SK-N-SH (cell line): ENCODE measurements around the gene RPS3A. TPM values are rescaled to one million over a fixed set of nuclear protein-coding genes. Genes with fewer than 3 reads are reported as not detected.

Experiments
- CTCF ChIA-PET: fragments of 300-600, 350-600 bp; formaldehyde crosslinking; extraction: SDS; loops from one replicate; lab custom pipeline; 2021; lab: Yijun Ruan, JAX
- POLR2A ChIA-PET: fragments of 350-600 bp; sonication (Branson Sonifier 250); formaldehyde crosslinking; extraction: SDS; loops from one replicate; lab custom pipeline; 2020; ENCODE audit warnings: antibody characterized with exemption, inconsistent platforms; lab: Yijun Ruan, JAX
- DNase-seq: peaks from one replicate; pipeline ENCODE4 v3.0.0; 2012
- H2AFZ ChIP-seq: fragments of 200-600 bp; sonication (generic); 2 replicates; pipeline ENCODE4 v1.8.1; 2016; ENCODE audit warnings: antibody characterized with exemption, mild to moderate bottlenecking, low read depth
- H3F3A ChIP-seq: fragments of 200-600 bp; sonication (generic); replicated peaks from 2 replicates; pipeline ENCODE3; 2016; ENCODE audit warnings: antibody characterized with exemption, mild to moderate bottlenecking; ENCODE audit not compliant: insufficient read depth
- H3K27ac ChIP-seq, 2 experiments: fragments of 200-500 bp in 1 of 2; fragments of 200-600 bp in 1 of 2; sonication (Bioruptor generic) in 1 of 2; sonication (generic), shearing (Covaris generic) in 1 of 2; 2 replicates each; pipeline versions ENCODE4 v1.5.1 to v1.6.1; 2014 to 2016; ENCODE audit warnings: low read depth in 2 of 2, inconsistent platforms in 1 of 2, low read length in 1 of 2, mild to moderate bottlenecking in 1 of 2, mixed read lengths in 1 of 2
- H3K27me3 ChIP-seq: fragments of 200-600 bp; sonication (generic), shearing (Covaris generic); 2 replicates; pipeline ENCODE4 v1.6.1; 2016; ENCODE audit warnings: mixed run types; ENCODE audit not compliant: insufficient read depth
- H3K36me3 ChIP-seq, 2 experiments: fragments of 200-500 bp in 1 of 2; fragments of 200-600 bp in 1 of 2; sonication (Bioruptor generic) in 1 of 2; sonication (generic) in 1 of 2; replicated peaks in 1 of 2; 2 replicates each; pipeline versions ENCODE3 to v1.5.1; 2014 to 2016; ENCODE audit warnings: low read length in 1 of 2, mild to moderate bottlenecking in 1 of 2; ENCODE audit not compliant: insufficient read depth in 2 of 2, control insufficient read depth in 1 of 2
- H3K4me1 ChIP-seq, 2 experiments: fragments of 200-500 bp in 1 of 2; fragments of 200-600 bp in 1 of 2; sonication (Bioruptor generic) in 1 of 2; sonication (generic), shearing (Covaris generic) in 1 of 2; 2 replicates each; pipeline versions ENCODE4 v1.5.1 to v1.6.1; 2014 to 2016; ENCODE audit warnings: low read depth in 1 of 2, low read length in 1 of 2, mixed run types in 1 of 2; ENCODE audit not compliant: insufficient read depth in 2 of 2, control insufficient read depth in 1 of 2
- H3K4me2 ChIP-seq: fragments of 200-600 bp; sonication (generic), shearing (Covaris generic); 2 replicates; pipeline ENCODE4 v1.6.1; 2017; ENCODE audit warnings: mixed run types
- H3K4me3 ChIP-seq, 2 experiments: fragments of 200-500 bp in 1 of 2; fragments of 200-600 bp in 1 of 2; sonication (Bioruptor generic) in 1 of 2; sonication (generic), shearing (Covaris generic) in 1 of 2; 2 replicates each; pipeline versions ENCODE4 v1.5.1 to v1.8.1; 2014 to 2016; ENCODE audit warnings: low read depth in 2 of 2, inconsistent platforms in 1 of 2, low read length in 1 of 2, mild to moderate bottlenecking in 1 of 2, mixed read lengths in 1 of 2, moderate library complexity in 1 of 2
- H3K79me2 ChIP-seq: fragments of 200-600 bp; sonication (generic); 2 replicates; pipeline ENCODE4 v1.8.1; 2017; ENCODE audit warnings: mild to moderate bottlenecking; ENCODE audit not compliant: insufficient read depth
- H3K9ac ChIP-seq: fragments of 200-600 bp; sonication (generic); 2 replicates; pipeline ENCODE4 v1.6.1; 2017; ENCODE audit warnings: mixed run types
- H3K9me2 ChIP-seq: fragments of 200-600 bp; sonication (generic); 2 replicates; pipeline ENCODE4 v1.6.1; 2017; ENCODE audit warnings: mixed run types
- H3K9me3 ChIP-seq: fragments of 200-600 bp; sonication (generic); 2 replicates; pipeline ENCODE4 v1.6.1; 2017; ENCODE audit warnings: mixed run types, mild to moderate bottlenecking, moderate library complexity
- H4K20me1 ChIP-seq: fragments of 200-600 bp; sonication (generic); 2 replicates; pipeline ENCODE4 v1.6.1; 2017; ENCODE audit warnings: mild to moderate bottlenecking, mixed run types; ENCODE audit not compliant: insufficient read depth
- CHD2 ChIP-seq: fragments of 150-350 bp; IDR thresholded peaks from 2 replicates; pipeline ENCODE4 v1.6.1; 2018; ENCODE audit warnings: low read length; ENCODE audit not compliant: partially characterized antibody
- ELF1 ChIP-seq: IDR thresholded peaks from 2 replicates; pipeline ENCODE4 v1.4.0; 2012
- EP300 ChIP-seq, 2 experiments: IDR thresholded peaks; 2 replicates each; pipeline versions ENCODE4 v1.4.0 to v1.6.1; 2012; ENCODE audit warnings: borderline replicate concordance in 1 of 2, low read depth in 1 of 2, low read length in 1 of 2
- FOSL2 ChIP-seq: IDR thresholded peaks from 2 replicates; pipeline ENCODE4 v1.4.0; 2012; ENCODE audit warnings: low read depth, mild to moderate bottlenecking, moderate library complexity, borderline replicate concordance
- FOXJ3 ChIP-seq: sonication (generic); formaldehyde crosslinking; IDR thresholded peaks from 2 replicates; pipeline ENCODE4 v1.5.1; 2020; ENCODE audit warnings: mild to moderate bottlenecking, missing genetic modification reagents
- FOXM1 ChIP-seq: IDR thresholded peaks from 2 replicates; pipeline ENCODE4 v1.4.0; 2012; ENCODE audit warnings: low read depth, mild to moderate bottlenecking
- GABPA ChIP-seq: IDR thresholded peaks from 2 replicates; pipeline ENCODE4 v1.4.0; 2012; ENCODE audit warnings: low read depth, mild to moderate bottlenecking
- IRF3 ChIP-seq: fragments of 150-350 bp; IDR thresholded peaks from 2 replicates; pipeline ENCODE4 v1.6.1; 2016; ENCODE audit warnings: mild to moderate bottlenecking, low read depth, low read length
- MXI1 ChIP-seq: IDR thresholded peaks from 2 replicates; pipeline ENCODE4 v1.6.1; 2012; ENCODE audit warnings: mild to moderate bottlenecking, low read depth, low read length, improper control_type of control experiment
- NRF1 ChIP-seq: IDR thresholded peaks from 2 replicates; pipeline ENCODE4 v1.6.1; 2012; ENCODE audit warnings: low read depth, mild to moderate bottlenecking, low read length
- POLR2AphosphoS5 ChIP-seq: IDR thresholded peaks from 2 replicates; pipeline ENCODE4 v1.6.1; 2012; ENCODE audit warnings: low read depth, low read length
- RCOR1 ChIP-seq: fragments of 150-350 bp; IDR thresholded peaks from 2 replicates; pipeline ENCODE4 v1.6.1; 2017; ENCODE audit warnings: antibody characterized with exemption, low read length
- REST ChIP-seq: IDR thresholded peaks from 2 replicates; pipeline ENCODE4 v1.6.1; 2012; ENCODE audit warnings: mild to moderate bottlenecking, low read depth, low read length, moderate library complexity
- RFX5 ChIP-seq: IDR thresholded peaks from 2 replicates; pipeline ENCODE4 v1.6.1; 2012; ENCODE audit warnings: mild to moderate bottlenecking, improper control_type of control experiment, low read length
- RXRA ChIP-seq: IDR thresholded peaks from 2 replicates; pipeline ENCODE4 v1.4.0; 2012; ENCODE audit warnings: low read depth, mild to moderate bottlenecking, borderline replicate concordance
- TAF1 ChIP-seq: IDR thresholded peaks from 2 replicates; pipeline ENCODE4 v1.6.1; 2012; ENCODE audit warnings: low read depth, mild to moderate bottlenecking, low read length, moderate library complexity, borderline replicate concordance
- TEAD4 ChIP-seq: IDR thresholded peaks from 2 replicates; pipeline ENCODE4 v1.4.0; 2012; ENCODE audit warnings: mild to moderate bottlenecking, borderline replicate concordance; ENCODE audit not compliant: insufficient read depth
- YY1 ChIP-seq: IDR thresholded peaks from 2 replicates; pipeline ENCODE4 v1.4.0; 2012; ENCODE audit warnings: low read depth, mild to moderate bottlenecking
- WGBS: methylation state at CpG from one replicate; pipeline ENCODE4 v1.1.6; 2017; ENCODE audit warnings: low lambda C conversion rate; 5-methylcytosine and 5-hydroxymethylcytosine counted together
- polyA plus RNA-seq, 3 experiments: library from polyadenylated mRNA; depleted of rRNA; stranded (reverse); fragments of >200 nt; gene quantifications; 2 replicates each; pipeline ENCODE4 v1.2.3, GENCODE V29; 2012
- TF ChIP-seq, protein P1 (sequence below): IDR thresholded peaks from 2 replicates; pipeline ENCODE4 v1.4.0; 2012; ENCODE audit warnings: low read depth, borderline replicate concordance

Gene RPS3A
- polyA plus RNA-seq, 1 of the 3 experiments (the other 2 are of a cell fraction), result 2,161 TPM

GRCh38 chr4:151144329-151145072 lies 45.1 kb downstream of the RPS3A start:
- Histone ChIP-seq H3K27ac (no peak overlapping the region), H2AFZ (no peak overlapping the region), H3F3A (no peaks in the 10 kb centered on the region), H3K4me3 (no peak overlapping the region), H3K27me3 (no peaks in the 10 kb centered on the region), H3K4me2 (no peak overlapping the region), H3K9ac (no peak overlapping the region), H3K36me3 (peaks cover 42 to 44% of the 10 kb centered on the region in 2 experiments), H4K20me1 (no peaks in the 10 kb centered on the region), H3K79me2 (no peaks in the 10 kb centered on the region), H3K9me3 (no peaks in the 10 kb centered on the region), H3K9me2 (no peaks in the 10 kb centered on the region), H3K4me1 (no peaks in the 10 kb centered on the region)
- DNase-seq, result no peak
- WGBS, result 94% methylated on average over 5 of the region's 5 CpGs
- POLR2A ChIA-PET, result no interaction called here
- TF ChIP-seq RFX5, result no peak
- TF ChIP-seq CHD2, result no peak
- TF ChIP-seq FOSL2, result no peak
- no peak for TF ChIP-seq ELF1
- TF ChIP-seq RXRA, result no peak
- TF ChIP-seq FOXJ3 (CRISPR knock-in tag), result no peak
- no peak for TF ChIP-seq FOXM1
- no peak for TF ChIP-seq TEAD4
- no peak for TF ChIP-seq GABPA
- TF ChIP-seq NRF1, result no peak
- no peak for TF ChIP-seq POLR2AphosphoS5
- no peak for TF ChIP-seq MXI1
- TF ChIP-seq RCOR1, result no peak
- TF ChIP-seq REST, result no peak
- TF ChIP-seq TAF1, result no peak
- TF ChIP-seq YY1, result no peak
- no peak for TF ChIP-seq EP300 (IDR thresholded peaks at IDR 0.05; ENCODE audit: borderline replicate concordance in 1 of 2, low read depth in 1 of 2, low read length in 1 of 2)
- TF ChIP-seq IRF3, result no peak
- TF ChIP-seq, protein P1, sequence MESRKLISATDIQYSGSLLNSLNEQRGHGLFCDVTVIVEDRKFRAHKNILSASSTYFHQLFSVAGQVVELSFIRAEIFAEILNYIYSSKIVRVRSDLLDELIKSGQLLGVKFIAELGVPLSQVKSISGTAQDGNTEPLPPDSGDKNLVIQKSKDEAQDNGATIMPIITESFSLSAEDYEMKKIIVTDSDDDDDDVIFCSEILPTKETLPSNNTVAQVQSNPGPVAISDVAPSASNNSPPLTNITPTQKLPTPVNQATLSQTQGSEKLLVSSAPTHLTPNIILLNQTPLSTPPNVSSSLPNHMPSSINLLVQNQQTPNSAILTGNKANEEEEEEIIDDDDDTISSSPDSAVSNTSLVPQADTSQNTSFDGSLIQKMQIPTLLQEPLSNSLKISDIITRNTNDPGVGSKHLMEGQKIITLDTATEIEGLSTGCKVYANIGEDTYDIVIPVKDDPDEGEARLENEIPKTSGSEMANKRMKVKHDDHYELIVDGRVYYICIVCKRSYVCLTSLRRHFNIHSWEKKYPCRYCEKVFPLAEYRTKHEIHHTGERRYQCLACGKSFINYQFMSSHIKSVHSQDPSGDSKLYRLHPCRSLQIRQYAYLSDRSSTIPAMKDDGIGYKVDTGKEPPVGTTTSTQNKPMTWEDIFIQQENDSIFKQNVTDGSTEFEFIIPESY, result no peak
- CTCF ChIA-PET, result no interaction called here
